GM19455 (cell line): Measurements from ENCODE around the gene CLEC4G.
"Not testable (repeated sequence)": the region's sequence is repeated elsewhere in the genome, so short reads cannot be mapped to it uniquely, and the experiment has no call there.

ENCODE experiments used
- ATAC-seq: cut with Tn5 transposase; IDR thresholded peaks from one replicate; pipeline ENCODE4 v1.9.1; 2021; ENCODE audit not compliant: unreplicated experiment

CLEC4G gene

GRCh38 chr19:7732045-7732444 lies at the start of gene CLEC4G:
TSS of gene CLEC4G (minus strand) at chr19:7732110. CDS start at chr19:7732102, 8 bp downstream.
- no peak for ATAC-seq

GRCh38 chr19:7781157-7781556 lies 49.2 kb upstream of the CLEC4G start:
- ATAC-seq = no peak

- ATAC-seq = no peak
These were observed 47.9 kb upstream of the CLEC4G start for GRCh38 chr19:7779631-7780486.

GRCh38 chr19:7778081-7778480 lies 46.2 kb upstream of the CLEC4G start:
- no peak for ATAC-seq

- no peak for ATAC-seq
These were observed 43.9 kb upstream of the CLEC4G start for GRCh38 chr19:7775761-7776160.

- no peak for ATAC-seq
These were observed 41.9 kb upstream of the CLEC4G start for GRCh38 chr19:7773841-7774240.

GRCh38 chr19:7772752-7773291 lies 40.9 kb upstream of the CLEC4G start:
- ATAC-seq = no peak

- ATAC-seq = no peak
These were observed 39.2 kb upstream of the CLEC4G start for GRCh38 chr19:7771072-7771471.

- ATAC-seq = no peak
These were observed 37.3 kb upstream of the CLEC4G start for GRCh38 chr19:7769171-7769570.

- no peak for ATAC-seq
These were observed 35.6 kb upstream of the CLEC4G start for GRCh38 chr19:7767487-7767886.

GRCh38 chr19:7766535-7766934 lies 34.6 kb upstream of the CLEC4G start:
- ATAC-seq = no peak

GRCh38 chr19:7765043-7765442 lies 33.1 kb upstream of the CLEC4G start:
- not testable (repeated sequence) for ATAC-seq

- ATAC-seq = not testable (repeated sequence)
These were observed 32.2 kb upstream of the CLEC4G start for GRCh38 chr19:7764157-7764556.

GRCh38 chr19:7763696-7764095 lies 31.8 kb upstream of the CLEC4G start:
- no peak for ATAC-seq

- no peak for ATAC-seq
These were observed 30.9 kb upstream of the CLEC4G start, which contains the start of gene CLEC4M for GRCh38 chr19:7762719-7763293. TSS of gene CLEC4M (plus strand) at chr19:7763243. CDS start at chr19:7763267, 24 bp downstream.

- no peak for ATAC-seq
These were observed 27.2 kb upstream of the CLEC4G start for GRCh38 chr19:7759156-7759555.

- ATAC-seq = no peak
These were observed 25.4 kb upstream of the CLEC4G start for GRCh38 chr19:7757358-7757757.

- no peak for ATAC-seq
These were observed 24.3 kb upstream of the CLEC4G start for GRCh38 chr19:7756258-7756657.

GRCh38 chr19:7751157-7751783 lies 19.4 kb upstream of the CLEC4G start:
- no peak for ATAC-seq

GRCh38 chr19:7748756-7749155 lies 16.8 kb upstream of the CLEC4G start:
- ATAC-seq = no peak

GRCh38 chr19:7748171-7748570 lies 16.3 kb upstream of the CLEC4G start:
- no peak for ATAC-seq
